Activated naive CD4-positive, alpha-beta T cell treated with anti-CD3 and anti-CD28 coated beads for 36 hours (primary cell): ENCODE results near the gene SNED1. TPM values are rescaled to one million over a fixed set of nuclear protein-coding genes. Genes with fewer than 3 reads are reported as not detected.
"Not testable (repeated sequence)": the region's sequence is repeated elsewhere in the genome, so short reads cannot be mapped to it uniquely, and the experiment has no call there.

Experiments
- CTCF ChIA-PET: fragments of 350-600 bp; sonication (Branson Sonifier 250); formaldehyde crosslinking; loops from one replicate; lab custom pipeline; 2021; ENCODE audit warnings: antibody characterized with exemption; lab: Charles Lee
- DNase-seq: peaks from one replicate; pipeline ENCODE4 v3.0.0-alpha.2; 2020
- H3K27ac Mint-ChIP-seq: one replicate; pipeline ENCODE4 v1.8.0; 2021; ENCODE audit warnings: mild to moderate bottlenecking, mixed read lengths
- H3K27me3 Mint-ChIP-seq: one replicate; pipeline ENCODE4 v1.8.0; 2021; ENCODE audit warnings: low read depth, mixed read lengths
- H3K36me3 Mint-ChIP-seq: one replicate; pipeline ENCODE4 v1.8.0; 2021; ENCODE audit warnings: low read depth, mixed read lengths
- H3K4me1 Mint-ChIP-seq: one replicate; pipeline ENCODE4 v1.8.0; 2021; ENCODE audit warnings: low read depth, mixed read lengths
- H3K4me3 Mint-ChIP-seq: one replicate; pipeline ENCODE4 v1.8.0; 2021; ENCODE audit warnings: mild to moderate bottlenecking, moderate library complexity, mixed read lengths
- H3K9me3 Mint-ChIP-seq: one replicate; pipeline ENCODE4 v1.8.0; 2021; ENCODE audit warnings: mixed read lengths
- intact Hi-C: fragments of 100-400 bp; cut with micrococcal nuclease; formaldehyde crosslinking; loops from one replicate; pipeline ENCODE4 v1.15.1; 2023
- total RNA-seq, 2 experiments: library from RNA; stranded (reverse); gene quantifications; one replicate each; pipeline ENCODE4 v1.2.3, GENCODE V29; 2021

The SNED1 gene
- total RNA-seq, 2 experiments from 2014 or later = 0.35 to 0.60 TPM

DNA sequence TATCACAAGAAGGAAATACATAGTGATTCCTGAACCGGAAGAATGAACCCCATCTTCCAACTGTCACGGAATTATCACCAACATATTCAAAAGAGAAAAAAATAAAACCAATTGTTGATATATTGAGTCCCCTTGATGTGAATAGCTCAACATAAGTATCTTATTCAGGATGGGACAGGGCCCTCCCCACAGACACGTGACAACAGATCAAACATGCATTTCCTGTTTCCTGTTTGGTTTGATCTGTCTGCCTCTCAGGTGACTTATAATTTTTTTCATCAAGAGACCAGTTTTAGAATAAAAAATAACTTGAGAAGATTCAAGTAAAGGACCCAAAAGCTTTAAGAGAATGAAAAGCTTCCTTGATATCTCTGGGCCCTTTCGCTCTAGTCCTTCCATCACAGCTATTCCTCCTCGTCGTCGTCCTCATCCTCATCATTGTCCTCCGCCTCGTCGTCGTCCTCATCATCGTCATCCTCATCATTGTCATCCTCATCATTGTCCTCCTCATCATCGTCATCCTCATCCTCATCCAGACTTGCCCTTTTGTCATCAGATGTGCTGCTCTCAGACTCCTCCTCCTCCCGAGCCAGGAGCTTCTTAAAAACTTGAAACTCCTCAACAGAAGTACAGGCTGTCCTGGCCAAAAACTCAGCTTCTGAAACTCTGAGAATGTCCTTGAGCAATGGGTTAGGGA lies 97.3 kb downstream of the SNED1 start:
- peak overlapping the region; percentile 87 for H3K27ac Mint-ChIP-seq
- peaks cover 52% of the 10 kb centered on the region for H3K36me3 Mint-ChIP-seq
- peak; percentile 62 for DNase-seq
- CTCF ChIA-PET = interaction anchor here (1.3 kb wide), 1 partner anchor 55 kb away, joined by 4 read pairs; the partner anchor contains the start of gene PPP1R7
- intact Hi-C loops = no loop called here
- no peaks in the 10 kb centered on the region for H3K9me3 Mint-ChIP-seq
- H3K27me3 Mint-ChIP-seq = no peaks in the 10 kb centered on the region
- H3K4me3 Mint-ChIP-seq = no peak overlapping the region
- H3K4me1 Mint-ChIP-seq = peaks cover 65% of the 10 kb centered on the region

DNA sequence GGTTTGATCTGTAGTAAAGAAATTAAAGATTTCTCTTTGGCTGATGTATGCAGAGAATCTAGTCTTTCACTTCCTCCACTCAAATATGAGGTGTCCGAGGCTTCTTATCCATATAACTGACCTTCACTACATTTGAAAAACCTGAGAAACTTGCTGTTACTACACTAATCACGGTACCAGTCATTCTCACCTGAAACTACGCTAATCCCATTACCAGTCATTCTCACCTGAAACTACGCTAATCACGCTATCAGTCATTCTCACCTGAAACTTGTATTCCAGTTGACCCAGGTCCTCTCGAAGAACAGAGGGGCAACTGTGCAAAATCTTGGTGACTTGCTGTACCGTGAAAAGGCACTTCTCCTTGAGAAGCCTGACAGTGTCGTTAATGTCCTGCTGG lies 98.6 kb downstream of the SNED1 start:
- Mint-ChIP-seq H3K27me3 (no peaks in the 10 kb centered on the region), H3K4me1 (peaks cover 71% of the 10 kb centered on the region), H3K36me3 (peaks cover 45% of the 10 kb centered on the region), H3K4me3 (no peak overlapping the region), H3K9me3 (no peaks in the 10 kb centered on the region), H3K27ac (peak overlapping the region; percentile 79)
- CTCF ChIA-PET = no interaction called here
- intact Hi-C loops = no loop called here
- DNase-seq = no peak

DNA sequence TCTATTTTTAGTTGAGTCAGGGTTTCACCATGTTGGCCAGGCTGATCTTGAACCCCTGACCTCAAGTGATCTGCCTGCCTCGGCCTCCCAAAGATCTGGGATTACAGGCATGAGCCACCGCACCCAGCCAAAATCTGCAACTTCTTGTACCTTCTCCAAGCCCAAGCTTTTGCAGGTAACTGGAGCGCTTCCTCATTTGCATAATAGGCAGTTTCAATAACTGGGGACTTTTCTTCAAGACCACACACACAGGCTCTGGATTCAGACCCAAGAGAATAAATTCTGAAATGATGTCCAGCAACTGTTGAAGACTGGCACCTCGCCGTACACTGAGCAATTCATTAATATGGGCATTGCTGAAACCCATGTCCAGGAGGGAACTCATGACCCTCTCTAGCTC lies 100.8 kb downstream of the SNED1 start:
- CTCF ChIA-PET = interaction anchor here (0.6 kb wide), 1 partner anchor 10 kb away, joined by 3 read pairs; no protein-coding TSS in a partner anchor
- no peak for DNase-seq
- Mint-ChIP-seq H3K9me3 (no peaks in the 10 kb centered on the region), H3K4me3 (no peak overlapping the region), H3K27me3 (no peaks in the 10 kb centered on the region), H3K4me1 (peaks cover 74% of the 10 kb centered on the region), H3K36me3 (peaks cover 39% of the 10 kb centered on the region), H3K27ac (peak overlapping the region; percentile 25)
- intact Hi-C loops = no loop called here

DNA sequence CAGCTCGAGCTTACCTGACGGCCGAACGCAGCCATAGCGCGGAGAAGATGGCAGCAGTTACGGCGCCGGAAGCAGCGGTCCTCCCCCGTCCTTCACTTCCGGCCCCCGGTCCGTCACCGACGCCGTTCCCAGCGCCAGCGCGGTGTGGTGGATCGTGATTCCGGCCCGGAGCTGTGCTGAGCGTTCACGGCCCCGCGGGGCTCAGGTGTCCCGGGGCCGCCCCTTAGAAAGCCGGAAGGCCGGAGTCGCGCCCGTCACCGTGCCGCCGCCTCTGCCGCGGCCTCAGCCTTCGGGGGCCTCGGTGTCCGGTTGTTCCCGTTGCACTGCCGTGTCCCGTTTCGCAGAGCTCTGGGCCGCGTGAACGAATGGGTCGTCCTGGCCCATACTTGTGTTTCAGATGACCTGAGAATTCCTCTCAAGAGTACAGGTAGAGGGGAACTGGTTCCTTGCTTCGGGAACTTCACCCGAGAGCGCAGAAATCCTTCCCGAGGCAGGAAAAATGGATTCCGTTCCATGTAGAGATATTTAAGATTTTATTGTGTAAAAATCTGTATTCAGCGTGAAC lies 103.9 kb downstream of the SNED1 start, which contains the start of gene MTERF4:
Gene MTERF4 (minus strand): TSS at position 49 of the 565 bp plus-strand sequence. CDS start 14 bp downstream, at position 35.
- Mint-ChIP-seq H3K4me3 (peak within 1 kb of the TSS; percentile 97), H3K4me1 (peaks cover 62% of the 10 kb centered on the region), H3K9me3 (no peaks in the 10 kb centered on the region), H3K27me3 (no peaks in the 10 kb centered on the region), H3K36me3 (peaks cover 18% of the 10 kb centered on the region), H3K27ac (peak within 1 kb of the TSS; percentile 99)
- DNase-seq = peak; percentile 93
- intact Hi-C loops = loop anchor here (1.0 to 5.0 kb wide), 8 partner anchors 24 to 740 kb away; partner anchors contain the start of genes ATG4B, DUSP28, HDLBP and ING5
- CTCF ChIA-PET = interaction anchor here (0.6 kb wide), 1 partner anchor 12 kb away, joined by 3 read pairs; no protein-coding TSS in a partner anchor

DNA sequence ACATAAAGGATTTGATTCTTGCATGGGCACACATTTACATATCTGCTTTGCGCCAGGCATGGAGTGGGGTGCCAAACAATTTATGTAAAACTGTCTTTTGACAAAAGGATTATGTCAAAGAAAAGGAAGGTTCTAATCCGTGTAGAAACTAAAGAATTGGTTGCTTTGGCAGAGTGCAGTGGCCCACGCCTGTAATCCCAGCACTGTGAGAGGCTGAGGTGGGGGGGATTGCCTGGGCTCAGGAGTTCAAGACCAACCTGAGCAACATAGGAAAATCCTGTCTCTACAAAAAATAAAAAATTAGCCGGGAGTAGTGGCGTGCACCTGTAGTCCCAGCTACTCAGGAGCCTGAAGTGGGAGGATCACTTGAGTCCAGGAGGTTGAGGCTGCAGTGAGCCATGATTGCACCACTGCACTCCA lies 104.8 kb downstream of the SNED1 start:
- CTCF ChIA-PET = no interaction called here
- Mint-ChIP-seq H3K27ac (peak overlapping the region; percentile 99), H3K4me3 (peak overlapping the region; percentile 97), H3K36me3 (peaks cover 18% of the 10 kb centered on the region), H3K27me3 (no peaks in the 10 kb centered on the region), H3K9me3 (no peaks in the 10 kb centered on the region), H3K4me1 (peaks cover 58% of the 10 kb centered on the region)
- intact Hi-C loops = loop anchor here (2.0 to 5.0 kb wide), 7 partner anchors 24 to 739 kb away; partner anchors contain the start of genes ATG4B, DUSP28, HDLBP and ING5
- DNase-seq = no peak

DNA sequence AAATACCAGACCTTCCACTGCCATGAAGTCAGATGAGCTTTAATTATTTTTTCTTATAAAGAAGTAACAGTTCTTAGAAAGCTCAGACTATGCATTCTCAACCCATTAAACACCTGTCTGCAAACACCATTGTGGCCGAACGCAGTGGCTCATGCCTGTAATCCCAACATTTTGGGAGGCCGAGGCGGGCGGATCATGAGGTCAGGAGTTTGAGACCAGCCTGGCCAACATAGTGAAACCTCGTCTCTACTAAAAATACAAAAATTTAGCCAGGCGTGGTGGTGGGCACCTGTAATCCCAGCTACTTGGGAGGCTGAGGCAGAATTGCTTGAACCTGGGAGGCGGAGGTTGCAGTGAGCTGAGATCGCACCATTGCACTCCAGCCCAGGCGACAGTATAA lies 106.2 kb downstream of the SNED1 start:
- Mint-ChIP-seq H3K27ac (peak overlapping the region; percentile 99), H3K4me1 (peaks cover 58% of the 10 kb centered on the region)

DNA sequence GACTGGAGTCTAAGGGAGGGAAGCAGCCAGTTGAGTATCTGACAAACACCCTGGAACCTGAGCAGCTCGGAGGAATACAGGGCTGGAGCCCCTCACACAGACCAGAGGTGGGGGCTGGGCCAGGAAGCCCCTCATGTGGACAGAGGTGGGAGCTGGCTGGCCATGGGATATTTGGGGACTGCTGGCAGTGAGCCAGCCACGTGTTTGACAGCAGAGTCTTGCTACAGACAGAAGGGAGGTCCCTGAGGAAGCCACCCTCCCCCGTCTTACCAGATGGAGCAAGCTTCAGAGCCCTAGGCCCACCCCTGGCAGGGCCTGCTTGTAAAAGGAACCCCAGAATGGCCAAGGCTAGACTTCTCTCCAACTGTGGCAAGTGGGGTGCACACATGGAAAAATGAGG lies 107.2 kb downstream of the SNED1 start:
- H3K36me3 Mint-ChIP-seq = peaks cover 26% of the 10 kb centered on the region
- peaks cover 56% of the 10 kb centered on the region for H3K4me1 Mint-ChIP-seq
- no peaks in the 10 kb centered on the region for H3K9me3 Mint-ChIP-seq

More for the DNA sequence above, 106.2 kb downstream of the SNED1 start:
- not testable (repeated sequence) for H3K27me3 Mint-ChIP-seq, DNase-seq, H3K9me3 Mint-ChIP-seq, H3K4me3 Mint-ChIP-seq
- intact Hi-C loops = loop anchor here (5.0 kb wide), 5 partner anchors 338 to 738 kb away; partner anchors contain the start of genes ATG4B, DUSP28, ING5 and THAP4
- H3K36me3 Mint-ChIP-seq = peaks cover 18% of the 10 kb centered on the region
- CTCF ChIA-PET = interaction anchor here (0.6 to 1.2 kb wide), 3 partner anchors 10 to 45 kb away, joined by 4 read pairs; partner anchors contain the start of genes PASK and PPP1R7

DNA sequence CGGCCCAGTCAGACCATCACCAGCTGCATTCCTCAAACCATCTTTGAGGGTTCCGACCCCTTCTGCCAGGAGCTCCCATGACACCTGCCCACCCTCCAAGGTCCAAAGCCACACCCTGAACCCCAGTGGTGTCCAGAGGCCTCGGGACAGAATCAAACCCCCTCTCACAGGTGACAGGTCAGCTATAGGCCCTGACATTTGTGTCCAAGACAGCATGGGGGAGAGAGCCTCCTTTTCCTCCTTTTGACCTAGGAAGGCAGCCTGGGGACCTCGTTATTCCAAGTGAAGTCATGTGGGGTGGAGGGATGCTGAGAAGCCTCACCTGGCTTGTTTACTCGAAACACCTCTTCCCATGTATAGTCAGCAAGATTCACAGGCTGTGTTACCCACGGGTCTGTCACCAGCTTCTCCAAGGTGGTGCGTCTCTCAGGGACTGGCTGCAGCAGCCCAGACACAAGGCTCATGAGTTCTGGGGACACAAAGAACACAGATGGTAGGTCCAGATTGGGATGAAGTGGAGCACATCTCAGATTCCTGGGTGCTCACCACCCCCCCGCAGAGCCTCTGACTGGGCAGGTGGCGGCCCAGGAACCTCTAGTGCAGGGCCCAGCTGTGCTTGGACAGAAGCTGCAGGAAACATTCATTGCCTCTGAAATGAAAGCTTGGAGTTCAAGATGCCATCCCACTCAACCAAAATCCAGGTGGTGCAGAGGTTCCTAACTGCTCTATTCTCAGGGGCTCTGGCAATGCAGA lies 108.8 kb downstream of the SNED1 start:
- Mint-ChIP-seq H3K36me3 (peaks cover 34% of the 10 kb centered on the region), H3K27ac (peak overlapping the region; percentile 92), H3K9me3 (no peaks in the 10 kb centered on the region), H3K4me1 (peaks cover 57% of the 10 kb centered on the region), H3K4me3 (no peak overlapping the region), H3K27me3 (no peaks in the 10 kb centered on the region)
- CTCF ChIA-PET = no interaction called here
- intact Hi-C loops = no loop called here
- no peak for DNase-seq

More for the DNA sequence above, 107.2 kb downstream of the SNED1 start:
- intact Hi-C loops = no loop called here
- peak overlapping the region; percentile 92 for H3K27ac Mint-ChIP-seq
- DNase-seq = no peak
- no peaks in the 10 kb centered on the region for H3K27me3 Mint-ChIP-seq
- H3K4me3 Mint-ChIP-seq = no peak overlapping the region
- CTCF ChIA-PET = interaction anchor here (0.6 to 1.2 kb wide), 2 partner anchors 18 to 44 kb away, joined by 3 to 4 read pairs; partner anchors contain the start of genes PASK and PPP1R7

DNA sequence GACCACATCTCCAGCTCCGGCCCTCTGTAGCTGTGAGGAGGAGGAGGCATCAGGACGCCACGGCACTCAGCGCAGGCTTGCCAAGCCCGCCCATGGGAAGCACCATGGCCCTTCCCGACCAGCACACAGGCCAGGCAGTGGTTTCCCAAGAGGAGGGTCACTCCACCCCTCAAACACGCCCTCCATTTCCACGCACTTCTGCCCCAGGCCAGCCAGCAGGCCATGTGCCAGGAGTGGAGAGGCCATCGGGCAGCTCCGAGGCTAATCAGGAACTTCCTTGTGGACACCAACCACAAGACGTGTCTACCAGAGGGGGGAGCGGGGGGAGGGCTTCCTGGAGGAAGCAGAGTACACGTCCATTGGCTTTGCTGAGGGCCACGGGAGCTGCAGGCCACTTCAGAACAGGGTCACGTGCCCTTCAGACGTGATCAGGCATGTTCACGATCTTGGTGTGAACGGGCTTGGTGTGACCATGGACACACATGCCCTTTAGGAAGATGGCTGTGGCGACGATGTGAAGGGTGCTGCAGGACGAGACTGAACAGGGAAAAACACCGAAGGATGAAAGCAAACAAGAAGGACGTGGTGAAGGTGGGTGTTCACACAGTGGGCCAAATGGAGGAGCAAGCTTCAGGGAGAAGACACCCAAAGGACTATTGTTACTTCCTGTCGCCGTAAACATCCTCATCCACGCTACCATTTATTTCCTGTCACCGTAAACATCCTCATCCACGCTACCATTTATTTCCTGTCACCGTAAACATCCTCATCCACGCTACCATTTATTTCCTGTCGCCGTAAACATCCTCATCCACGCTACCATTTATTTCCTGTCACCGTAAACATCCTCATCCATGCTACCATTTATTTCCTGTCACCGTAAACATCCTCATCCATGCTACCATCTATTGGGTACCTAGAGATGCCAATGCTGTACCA lies 110.1 kb downstream of the SNED1 start:
- DNase-seq = no peak
- CTCF ChIA-PET = no interaction called here
- no peaks in the 10 kb centered on the region for H3K27me3 Mint-ChIP-seq
- H3K4me3 Mint-ChIP-seq = peak overlapping the region; percentile 66
- intact Hi-C loops = no loop called here
- peak overlapping the region; percentile 92 for H3K27ac Mint-ChIP-seq
- no peaks in the 10 kb centered on the region for H3K9me3 Mint-ChIP-seq
- peaks cover 39% of the 10 kb centered on the region for H3K36me3 Mint-ChIP-seq
- H3K4me1 Mint-ChIP-seq = peaks cover 55% of the 10 kb centered on the region

DNA sequence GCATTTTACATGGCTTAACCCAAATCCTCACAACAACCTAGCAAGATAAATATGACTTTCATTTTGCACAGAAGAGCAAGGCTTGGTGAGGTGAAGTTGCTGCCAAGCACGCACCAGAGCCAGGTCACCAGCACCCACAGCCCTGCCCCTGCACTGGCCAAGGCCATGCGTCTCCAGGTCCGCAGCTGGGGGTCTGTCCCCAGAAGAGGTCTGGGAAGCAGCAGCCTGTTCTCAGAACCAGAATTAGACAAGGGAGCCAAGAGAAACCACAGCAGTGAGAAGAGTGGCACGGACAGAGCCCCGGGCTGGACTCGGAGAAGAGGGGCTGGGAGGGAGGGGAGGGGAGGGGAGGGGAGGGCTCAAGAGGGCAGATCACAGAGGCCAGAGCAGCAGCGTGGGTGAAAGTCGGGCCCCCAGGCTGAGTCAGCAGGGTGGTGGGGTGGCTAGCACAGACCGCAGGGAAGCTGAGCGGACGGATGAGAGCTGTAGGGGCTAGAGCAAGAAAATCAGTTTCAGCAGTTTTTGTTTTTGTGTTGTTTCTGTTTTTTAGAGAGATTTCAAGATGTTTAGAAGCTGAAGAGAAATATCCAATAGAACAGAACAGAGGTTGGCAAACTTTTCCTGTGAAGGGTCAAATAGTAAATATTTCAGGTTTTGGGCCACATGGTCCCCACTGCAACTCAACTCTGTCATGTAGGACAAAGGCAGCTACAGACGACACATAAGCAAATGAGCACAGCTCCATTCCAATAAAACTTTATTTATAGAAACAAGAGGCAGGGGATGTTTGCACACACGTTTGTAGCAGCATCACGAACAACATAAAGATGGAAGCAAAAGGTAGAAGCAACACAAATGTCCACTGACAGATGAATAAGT lies 111.0 kb downstream of the SNED1 start:
- CTCF ChIA-PET = no interaction called here

More for the DNA sequence above, 111.0 kb downstream of the SNED1 start:
- Mint-ChIP-seq H3K4me3 (peak overlapping the region; percentile 70), H3K9me3 (no peaks in the 10 kb centered on the region), H3K27me3 (no peaks in the 10 kb centered on the region), H3K4me1 (peaks cover 54% of the 10 kb centered on the region), H3K36me3 (peaks cover 44% of the 10 kb centered on the region), H3K27ac (peak overlapping the region; percentile 92)
- intact Hi-C loops = no loop called here
- no peak for DNase-seq
